Measurements from ENCODE around the gene SF3A2. TPM values are rescaled to one million over a fixed set of nuclear protein-coding genes. Genes with fewer than 3 reads are reported as not detected.

SF3A2 gene
- total RNA-seq, 1 experiment from 2014 or later: 184 TPM

DNA sequence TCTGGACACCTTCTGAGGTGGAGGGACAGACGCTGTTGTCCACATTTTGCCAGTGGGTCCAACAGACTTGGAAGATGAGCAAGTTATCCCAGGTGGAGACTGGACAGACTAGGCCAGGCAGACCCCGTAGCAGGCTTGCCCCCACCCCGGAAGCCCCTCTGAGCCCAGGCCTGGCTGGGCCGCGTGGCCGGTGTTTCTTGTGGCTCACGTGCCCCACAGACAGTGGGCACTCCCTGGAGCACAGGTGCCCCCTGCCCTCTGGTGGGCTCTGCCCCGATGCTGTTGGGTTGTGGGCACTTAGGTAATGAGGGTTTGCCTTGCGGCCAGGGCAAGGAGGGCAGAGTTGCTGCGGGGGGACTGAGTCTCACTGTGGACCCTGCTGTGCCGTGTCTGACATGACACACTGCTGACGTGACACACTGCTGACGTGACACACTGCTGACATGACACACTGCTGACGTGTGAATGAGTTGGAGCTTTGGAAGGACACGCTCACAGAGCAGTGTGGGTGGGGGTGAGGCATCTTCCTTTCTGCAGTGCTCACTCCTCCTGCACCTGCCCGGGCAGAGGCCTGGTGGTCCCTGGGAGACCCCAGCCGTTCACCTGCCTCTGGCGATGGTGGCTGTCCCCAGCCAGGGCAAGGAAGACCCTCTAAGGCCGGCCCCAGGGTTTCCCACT is 47.8 kb upstream of the SF3A2 start:
- Mint-ChIP-seq H3K36me3 (peaks cover 48% of the 10 kb centered on the region), H3K4me3 (no peak overlapping the region), H3K4me1 (no peaks in the 10 kb centered on the region), H3K27ac (peak overlapping the region; percentile 57; the same call in 1 of the 2 replicates), H3K9me3 (no peaks in the 10 kb centered on the region), H3K27me3 (ENCODE audit: low read depth) (no peaks in the 10 kb centered on the region)
- POLR2A ChIA-PET: no interaction called here
- DNase-seq (ENCODE audit: low spot score) (no peak), ATAC-seq (no peak)
- CTCF ChIA-PET: interaction anchor here (2.9 kb wide), 1 partner anchor 10 kb away, joined by 13 read pairs; no protein-coding TSS in a partner anchor
- TF ChIP-seq, protein P1, sequence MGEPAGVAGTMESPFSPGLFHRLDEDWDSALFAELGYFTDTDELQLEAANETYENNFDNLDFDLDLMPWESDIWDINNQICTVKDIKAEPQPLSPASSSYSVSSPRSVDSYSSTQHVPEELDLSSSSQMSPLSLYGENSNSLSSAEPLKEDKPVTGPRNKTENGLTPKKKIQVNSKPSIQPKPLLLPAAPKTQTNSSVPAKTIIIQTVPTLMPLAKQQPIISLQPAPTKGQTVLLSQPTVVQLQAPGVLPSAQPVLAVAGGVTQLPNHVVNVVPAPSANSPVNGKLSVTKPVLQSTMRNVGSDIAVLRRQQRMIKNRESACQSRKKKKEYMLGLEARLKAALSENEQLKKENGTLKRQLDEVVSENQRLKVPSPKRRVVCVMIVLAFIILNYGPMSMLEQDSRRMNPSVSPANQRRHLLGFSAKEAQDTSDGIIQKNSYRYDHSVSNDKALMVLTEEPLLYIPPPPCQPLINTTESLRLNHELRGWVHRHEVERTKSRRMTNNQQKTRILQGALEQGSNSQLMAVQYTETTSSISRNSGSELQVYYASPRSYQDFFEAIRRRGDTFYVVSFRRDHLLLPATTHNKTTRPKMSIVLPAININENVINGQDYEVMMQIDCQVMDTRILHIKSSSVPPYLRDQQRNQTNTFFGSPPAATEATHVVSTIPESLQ (CRISPR knock-in tag; IDR thresholded peaks at IDR 0.05): no peak
- no peak for TF ChIP-seq NFE2L1 (CRISPR knock-in tag; IDR thresholded peaks at IDR 0.05)
- TF ChIP-seq, protein P2, sequence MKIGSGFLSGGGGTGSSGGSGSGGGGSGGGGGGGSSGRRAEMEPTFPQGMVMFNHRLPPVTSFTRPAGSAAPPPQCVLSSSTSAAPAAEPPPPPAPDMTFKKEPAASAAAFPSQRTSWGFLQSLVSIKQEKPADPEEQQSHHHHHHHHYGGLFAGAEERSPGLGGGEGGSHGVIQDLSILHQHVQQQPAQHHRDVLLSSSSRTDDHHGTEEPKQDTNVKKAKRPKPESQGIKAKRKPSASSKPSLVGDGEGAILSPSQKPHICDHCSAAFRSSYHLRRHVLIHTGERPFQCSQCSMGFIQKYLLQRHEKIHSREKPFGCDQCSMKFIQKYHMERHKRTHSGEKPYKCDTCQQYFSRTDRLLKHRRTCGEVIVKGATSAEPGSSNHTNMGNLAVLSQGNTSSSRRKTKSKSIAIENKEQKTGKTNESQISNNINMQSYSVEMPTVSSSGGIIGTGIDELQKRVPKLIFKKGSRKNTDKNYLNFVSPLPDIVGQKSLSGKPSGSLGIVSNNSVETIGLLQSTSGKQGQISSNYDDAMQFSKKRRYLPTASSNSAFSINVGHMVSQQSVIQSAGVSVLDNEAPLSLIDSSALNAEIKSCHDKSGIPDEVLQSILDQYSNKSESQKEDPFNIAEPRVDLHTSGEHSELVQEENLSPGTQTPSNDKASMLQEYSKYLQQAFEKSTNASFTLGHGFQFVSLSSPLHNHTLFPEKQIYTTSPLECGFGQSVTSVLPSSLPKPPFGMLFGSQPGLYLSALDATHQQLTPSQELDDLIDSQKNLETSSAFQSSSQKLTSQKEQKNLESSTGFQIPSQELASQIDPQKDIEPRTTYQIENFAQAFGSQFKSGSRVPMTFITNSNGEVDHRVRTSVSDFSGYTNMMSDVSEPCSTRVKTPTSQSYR (CRISPR knock-in tag; IDR thresholded peaks at IDR 0.05): no peak
- TF ChIP-seq EMX1 (CRISPR knock-in tag; IDR thresholded peaks at IDR 0.05): no peak
- TF ChIP-seq, protein P3, sequence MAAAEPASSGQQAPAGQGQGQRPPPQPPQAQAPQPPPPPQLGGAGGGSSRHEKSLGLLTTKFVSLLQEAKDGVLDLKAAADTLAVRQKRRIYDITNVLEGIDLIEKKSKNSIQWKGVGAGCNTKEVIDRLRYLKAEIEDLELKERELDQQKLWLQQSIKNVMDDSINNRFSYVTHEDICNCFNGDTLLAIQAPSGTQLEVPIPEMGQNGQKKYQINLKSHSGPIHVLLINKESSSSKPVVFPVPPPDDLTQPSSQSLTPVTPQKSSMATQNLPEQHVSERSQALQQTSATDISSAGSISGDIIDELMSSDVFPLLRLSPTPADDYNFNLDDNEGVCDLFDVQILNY (CRISPR knock-in tag; IDR thresholded peaks at IDR 0.05): no peak
- TF ChIP-seq TCF7 (CRISPR knock-in tag; IDR thresholded peaks at IDR 0.05; ENCODE audit: low read depth): no peak

DNA sequence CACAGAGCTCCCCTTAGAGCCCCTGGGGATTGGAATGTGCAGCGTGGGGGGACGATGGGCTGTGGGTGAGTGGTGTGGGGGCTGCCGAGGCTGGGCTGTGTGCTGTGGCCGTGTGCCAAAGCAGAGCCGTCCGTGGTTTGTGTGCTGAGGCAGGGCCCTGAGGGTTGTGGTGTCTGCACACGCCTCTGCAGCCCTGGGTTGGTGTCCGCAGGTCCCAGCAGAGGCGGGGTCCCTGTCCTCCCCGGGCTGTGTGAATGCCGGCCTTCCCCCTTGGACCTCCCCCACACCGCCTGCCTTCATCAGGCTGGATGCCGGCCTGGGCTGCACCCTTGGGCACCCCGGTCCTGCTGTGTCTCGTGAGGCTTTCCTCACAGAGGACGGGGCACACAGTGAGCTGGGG is 46.7 kb upstream of the SF3A2 start:
- TF ChIP-seq, protein P4, sequence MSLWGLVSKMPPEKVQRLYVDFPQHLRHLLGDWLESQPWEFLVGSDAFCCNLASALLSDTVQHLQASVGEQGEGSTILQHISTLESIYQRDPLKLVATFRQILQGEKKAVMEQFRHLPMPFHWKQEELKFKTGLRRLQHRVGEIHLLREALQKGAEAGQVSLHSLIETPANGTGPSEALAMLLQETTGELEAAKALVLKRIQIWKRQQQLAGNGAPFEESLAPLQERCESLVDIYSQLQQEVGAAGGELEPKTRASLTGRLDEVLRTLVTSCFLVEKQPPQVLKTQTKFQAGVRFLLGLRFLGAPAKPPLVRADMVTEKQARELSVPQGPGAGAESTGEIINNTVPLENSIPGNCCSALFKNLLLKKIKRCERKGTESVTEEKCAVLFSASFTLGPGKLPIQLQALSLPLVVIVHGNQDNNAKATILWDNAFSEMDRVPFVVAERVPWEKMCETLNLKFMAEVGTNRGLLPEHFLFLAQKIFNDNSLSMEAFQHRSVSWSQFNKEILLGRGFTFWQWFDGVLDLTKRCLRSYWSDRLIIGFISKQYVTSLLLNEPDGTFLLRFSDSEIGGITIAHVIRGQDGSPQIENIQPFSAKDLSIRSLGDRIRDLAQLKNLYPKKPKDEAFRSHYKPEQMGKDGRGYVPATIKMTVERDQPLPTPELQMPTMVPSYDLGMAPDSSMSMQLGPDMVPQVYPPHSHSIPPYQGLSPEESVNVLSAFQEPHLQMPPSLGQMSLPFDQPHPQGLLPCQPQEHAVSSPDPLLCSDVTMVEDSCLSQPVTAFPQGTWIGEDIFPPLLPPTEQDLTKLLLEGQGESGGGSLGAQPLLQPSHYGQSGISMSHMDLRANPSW (CRISPR knock-in tag; conservative IDR thresholded peaks at IDR 0.05; ENCODE audit: low read depth): no peak
- TF ChIP-seq, protein P5, sequence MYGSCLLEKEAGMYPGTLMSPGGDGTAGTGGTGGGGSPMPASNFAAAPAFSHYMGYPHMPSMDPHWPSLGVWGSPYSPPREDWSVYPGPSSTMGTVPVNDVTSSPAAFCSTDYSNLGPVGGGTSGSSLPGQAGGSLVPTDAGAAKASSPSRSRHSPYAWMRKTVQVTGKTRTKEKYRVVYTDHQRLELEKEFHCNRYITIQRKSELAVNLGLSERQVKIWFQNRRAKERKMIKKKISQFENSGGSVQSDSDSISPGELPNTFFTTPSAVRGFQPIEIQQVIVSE (CRISPR knock-in tag; IDR thresholded peaks at IDR 0.05; ENCODE audit: borderline replicate concordance): no peak
- TF ChIP-seq TP53 (CRISPR knock-in tag; IDR thresholded peaks at IDR 0.05): no peak
- TF ChIP-seq NR2C2 (CRISPR knock-in tag; IDR thresholded peaks at IDR 0.05): no peak
- CTCF ChIA-PET: interaction anchor here (1.2 to 2.9 kb wide), 3 partner anchors 9 to 34 kb away, joined by 3 to 13 read pairs (median 7); no protein-coding TSS in a partner anchor
- no peak for ATAC-seq

DNA sequence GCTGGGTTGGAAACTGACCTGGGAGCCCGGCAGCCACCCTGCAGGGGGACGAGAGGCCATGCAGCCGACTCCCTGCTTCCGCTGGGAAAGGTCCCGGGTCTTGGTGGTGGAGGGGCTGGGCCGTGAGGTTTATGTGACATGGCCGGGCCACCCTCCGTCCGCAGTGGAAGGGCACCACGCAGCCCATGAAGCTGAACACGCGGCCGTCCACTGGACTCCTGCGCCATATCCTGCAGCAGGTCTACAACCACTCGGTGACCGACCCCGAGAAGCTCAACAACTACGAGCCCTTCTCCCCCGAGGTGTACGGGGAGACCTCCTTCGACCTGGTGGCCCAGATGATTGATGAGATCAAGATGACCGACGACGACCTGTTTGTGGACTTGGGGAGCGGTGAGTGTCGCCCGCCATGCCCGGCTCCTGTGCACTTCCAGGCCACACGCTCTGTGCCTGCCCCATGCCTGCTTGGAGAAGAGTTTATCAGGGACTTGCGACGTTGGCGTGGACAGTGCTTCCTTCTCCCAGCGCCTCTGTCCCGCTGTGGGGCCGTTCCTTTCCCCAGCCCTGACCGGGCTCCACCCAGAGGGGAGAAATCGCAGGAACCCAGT is 45.7 kb upstream of the SF3A2 start:
- H3K27me3 Mint-ChIP-seq (ENCODE audit: low read depth): no peaks in the 10 kb centered on the region
- H3K4me3 Mint-ChIP-seq: no peak overlapping the region
- no peaks in the 10 kb centered on the region for H3K9me3 Mint-ChIP-seq
- H3K4me1 Mint-ChIP-seq: no peaks in the 10 kb centered on the region
- H3K27ac Mint-ChIP-seq: 0 out of 2 replicates have a peak overlapping the region, but pooled peaks have one; percentile 19
- DNase-seq (ENCODE audit: low spot score) (no peak), ATAC-seq (no peak)
- ChIA-PET CTCF (interaction anchor here (1.2 to 2.9 kb wide), 3 partner anchors 8 to 35 kb away, joined by 3 to 13 read pairs (median 7); no protein-coding TSS in a partner anchor), POLR2A (no interaction called here)
- peaks cover 35% of the 10 kb centered on the region for H3K36me3 Mint-ChIP-seq
- no peak for TF ChIP-seq SMAD4 (CRISPR knock-in tag; IDR thresholded peaks at IDR 0.05)
- TF ChIP-seq TP53 (CRISPR knock-in tag; IDR thresholded peaks at IDR 0.05): no peak
- TF ChIP-seq, protein P6, sequence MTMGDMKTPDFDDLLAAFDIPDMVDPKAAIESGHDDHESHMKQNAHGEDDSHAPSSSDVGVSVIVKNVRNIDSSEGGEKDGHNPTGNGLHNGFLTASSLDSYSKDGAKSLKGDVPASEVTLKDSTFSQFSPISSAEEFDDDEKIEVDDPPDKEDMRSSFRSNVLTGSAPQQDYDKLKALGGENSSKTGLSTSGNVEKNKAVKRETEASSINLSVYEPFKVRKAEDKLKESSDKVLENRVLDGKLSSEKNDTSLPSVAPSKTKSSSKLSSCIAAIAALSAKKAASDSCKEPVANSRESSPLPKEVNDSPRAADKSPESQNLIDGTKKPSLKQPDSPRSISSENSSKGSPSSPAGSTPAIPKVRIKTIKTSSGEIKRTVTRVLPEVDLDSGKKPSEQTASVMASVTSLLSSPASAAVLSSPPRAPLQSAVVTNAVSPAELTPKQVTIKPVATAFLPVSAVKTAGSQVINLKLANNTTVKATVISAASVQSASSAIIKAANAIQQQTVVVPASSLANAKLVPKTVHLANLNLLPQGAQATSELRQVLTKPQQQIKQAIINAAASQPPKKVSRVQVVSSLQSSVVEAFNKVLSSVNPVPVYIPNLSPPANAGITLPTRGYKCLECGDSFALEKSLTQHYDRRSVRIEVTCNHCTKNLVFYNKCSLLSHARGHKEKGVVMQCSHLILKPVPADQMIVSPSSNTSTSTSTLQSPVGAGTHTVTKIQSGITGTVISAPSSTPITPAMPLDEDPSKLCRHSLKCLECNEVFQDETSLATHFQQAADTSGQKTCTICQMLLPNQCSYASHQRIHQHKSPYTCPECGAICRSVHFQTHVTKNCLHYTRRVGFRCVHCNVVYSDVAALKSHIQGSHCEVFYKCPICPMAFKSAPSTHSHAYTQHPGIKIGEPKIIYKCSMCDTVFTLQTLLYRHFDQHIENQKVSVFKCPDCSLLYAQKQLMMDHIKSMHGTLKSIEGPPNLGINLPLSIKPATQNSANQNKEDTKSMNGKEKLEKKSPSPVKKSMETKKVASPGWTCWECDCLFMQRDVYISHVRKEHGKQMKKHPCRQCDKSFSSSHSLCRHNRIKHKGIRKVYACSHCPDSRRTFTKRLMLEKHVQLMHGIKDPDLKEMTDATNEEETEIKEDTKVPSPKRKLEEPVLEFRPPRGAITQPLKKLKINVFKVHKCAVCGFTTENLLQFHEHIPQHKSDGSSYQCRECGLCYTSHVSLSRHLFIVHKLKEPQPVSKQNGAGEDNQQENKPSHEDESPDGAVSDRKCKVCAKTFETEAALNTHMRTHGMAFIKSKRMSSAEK (CRISPR knock-in tag; IDR thresholded peaks at IDR 0.05; ENCODE audit: borderline replicate concordance): no peak
- TF ChIP-seq, protein P7, sequence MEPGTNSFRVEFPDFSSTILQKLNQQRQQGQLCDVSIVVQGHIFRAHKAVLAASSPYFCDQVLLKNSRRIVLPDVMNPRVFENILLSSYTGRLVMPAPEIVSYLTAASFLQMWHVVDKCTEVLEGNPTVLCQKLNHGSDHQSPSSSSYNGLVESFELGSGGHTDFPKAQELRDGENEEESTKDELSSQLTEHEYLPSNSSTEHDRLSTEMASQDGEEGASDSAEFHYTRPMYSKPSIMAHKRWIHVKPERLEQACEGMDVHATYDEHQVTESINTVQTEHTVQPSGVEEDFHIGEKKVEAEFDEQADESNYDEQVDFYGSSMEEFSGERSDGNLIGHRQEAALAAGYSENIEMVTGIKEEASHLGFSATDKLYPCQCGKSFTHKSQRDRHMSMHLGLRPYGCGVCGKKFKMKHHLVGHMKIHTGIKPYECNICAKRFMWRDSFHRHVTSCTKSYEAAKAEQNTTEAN (CRISPR knock-in tag; IDR thresholded peaks at IDR 0.05): no peak
- TF ChIP-seq NFE2L1 (CRISPR knock-in tag; IDR thresholded peaks at IDR 0.05): no peak
- TF ChIP-seq CREM (CRISPR knock-in tag; IDR thresholded peaks at IDR 0.05): no peak

More for the DNA sequence above, 46.7 kb upstream of the SF3A2 start:
- Mint-ChIP-seq H3K4me3 (no peak overlapping the region), H3K4me1 (no peaks in the 10 kb centered on the region), H3K9me3 (no peaks in the 10 kb centered on the region), H3K36me3 (peaks cover 43% of the 10 kb centered on the region), H3K27me3 (ENCODE audit: low read depth) (no peaks in the 10 kb centered on the region), H3K27ac (no peak overlapping the region)
- POLR2A ChIA-PET: no interaction called here
- no peak for DNase-seq (ENCODE audit: low spot score)
